Measurements from ENCODE around the gene HSPG2. TPM values are rescaled to one million over a fixed set of nuclear protein-coding genes. Genes with fewer than 3 reads are reported as not detected.

The HSPG2 gene
- total RNA-seq, 4 donors from 2014 or later: 311 to 1,021 (median 351) TPM

- Histone ChIP-seq H3K27ac (peak overlapping the region in 3 of 4 donors; percentile 0 to 17 (median 16)), H3K4me1 (no peaks in the 10 kb centered on the region), H3K27me3 (no peaks in the 10 kb centered on the region), H3K4me3 (no peak overlapping the region), H3K9me3 (no peaks in the 10 kb centered on the region), H3K36me3 (peaks cover 0 to 100% of the 10 kb centered on the region in 2 donors)
- WGBS, 2 donors (ENCODE audit: low coverage in 1 of 2): no CpG with 5 or more reads among the region's 17 CpGs
- TF ChIP-seq POLR2A (IDR thresholded peaks at IDR 0.05) (no peak), CTCF (IDR thresholded peaks at IDR 0.05) (no peak), EP300 (IDR thresholded peaks at IDR 0.05) (no peak), POLR2AphosphoS5 (IDR thresholded peaks at IDR 0.05) (no peak)
- no peak for ATAC-seq
Measured at GRCh38 chr1:21848524-21849174, 88.5 kb downstream of the HSPG2 start.

- Histone ChIP-seq H3K27me3 (no peaks in the 10 kb centered on the region), H3K9me3 (no peaks in the 10 kb centered on the region), H3K4me1 (no peaks in the 10 kb centered on the region), H3K36me3 (peaks cover 0 to 100% of the 10 kb centered on the region in 2 donors), H3K4me3 (no peak overlapping the region), H3K27ac (peak overlapping the region in 2 of 4 donors; percentile 23 to 43)
- TF ChIP-seq POLR2A (IDR thresholded peaks at IDR 0.05): no peak
- TF ChIP-seq POLR2AphosphoS5 (IDR thresholded peaks at IDR 0.05): no peak
- no peak for TF ChIP-seq EP300 (IDR thresholded peaks at IDR 0.05)
- no peak for TF ChIP-seq CTCF (IDR thresholded peaks at IDR 0.05)
- no peak for ATAC-seq
- 81 to 100% methylated on average over 1 to 21 of the region's 47 CpGs for WGBS, 2 donors (ENCODE audit: low coverage in 1 of 2)
Measured at GRCh38 chr1:21847223-21848205, 89.6 kb downstream of the HSPG2 start.

- Histone ChIP-seq H3K4me3 (no peak overlapping the region), H3K27ac (peak overlapping the region in 1 of 4 donors; percentile 0), H3K9me3 (no peaks in the 10 kb centered on the region), H3K27me3 (no peaks in the 10 kb centered on the region), H3K36me3 (peaks cover 0 to 100% of the 10 kb centered on the region in 2 donors), H3K4me1 (no peaks in the 10 kb centered on the region)
- TF ChIP-seq POLR2AphosphoS5 (IDR thresholded peaks at IDR 0.05): no peak
- WGBS, 2 donors (ENCODE audit: low coverage in 1 of 2): 93 to 100% methylated on average over 2 to 3 of the region's 33 CpGs
- ATAC-seq: no peak
Measured at GRCh38 chr1:21845646-21846641, 91.2 kb downstream of the HSPG2 start.

- H3K36me3 ChIP-seq: peaks cover 0 to 100% of the 10 kb centered on the region in 2 donors
- 88% methylated on average over 3 of the region's 11 CpGs; no CpG with 5 or more reads in 1 of the 2 donors for WGBS, 2 donors (ENCODE audit: low coverage in 1 of 2)
Measured at GRCh38 chr1:21843996-21844395, 93.1 kb downstream of the HSPG2 start.

More at GRCh38 chr1:21843996-21844395, 93.1 kb downstream of the HSPG2 start:
- no peak for ATAC-seq
- H3K27me3 ChIP-seq: no peaks in the 10 kb centered on the region
- no peak for TF ChIP-seq POLR2A (IDR thresholded peaks at IDR 0.05)
- no peak for TF ChIP-seq EP300 (IDR thresholded peaks at IDR 0.05)
- no peak for TF ChIP-seq CTCF (IDR thresholded peaks at IDR 0.05)
- no peak for TF ChIP-seq POLR2AphosphoS5 (IDR thresholded peaks at IDR 0.05)
- no peak overlapping the region for H3K4me3 ChIP-seq
- H3K27ac ChIP-seq: peak overlapping the region in 2 of 4 donors; percentile 10
- no peaks in the 10 kb centered on the region for H3K4me1 ChIP-seq
- H3K9me3 ChIP-seq: no peaks in the 10 kb centered on the region

All from gastroesophageal sphincter (tissue), 4 donors.